Mucosa of stomach (tissue), 1 donor: ENCODE data around the gene A2ML1.
"Not testable (repeated sequence)": the region's sequence is repeated elsewhere in the genome, so short reads cannot be mapped to it uniquely, and the experiment has no call there.

Source experiments
- H3K27me3 ChIP-seq: one replicate; pipeline ENCODE4 v1.7.0; 2013; ENCODE audit warnings: mild to moderate bottlenecking, low read length; ENCODE audit not compliant: control insufficient read depth, insufficient read depth
- H3K36me3 ChIP-seq: one replicate; pipeline ENCODE4 v1.7.0; 2013; ENCODE audit warnings: low read length; ENCODE audit not compliant: control insufficient read depth, insufficient read depth
- H3K4me1 ChIP-seq: one replicate; pipeline ENCODE4 v1.7.0; 2013; ENCODE audit warnings: mild to moderate bottlenecking, low read length; ENCODE audit not compliant: control insufficient read depth, insufficient read depth
- H3K4me3 ChIP-seq: one replicate; pipeline ENCODE4 v1.7.0; 2013; ENCODE audit warnings: low read length
- H3K9ac ChIP-seq: one replicate; pipeline ENCODE4 v1.7.0; 2013; ENCODE audit warnings: mild to moderate bottlenecking, low read length, moderate library complexity
- H3K9me3 ChIP-seq: one replicate; pipeline ENCODE4 v1.7.0; 2013; ENCODE audit warnings: mild to moderate bottlenecking, low read length, moderate library complexity; ENCODE audit not compliant: control insufficient read depth
- donor health status: Pancreatic carcinoma.

The A2ML1 gene

GRCh38 chr12:8822298-8822697 lies at the start of gene A2ML1:
TSS of gene A2ML1 (plus strand) at chr12:8822621. CDS start at chr12:8822652, 31 bp downstream.
- Histone ChIP-seq H3K27me3 (no peaks in the 10 kb centered on the region), H3K9me3 (no peaks in the 10 kb centered on the region), H3K9ac (no peak within 1 kb of the TSS), H3K36me3 (no peaks in the 10 kb centered on the region), H3K4me1 (no peaks in the 10 kb centered on the region), H3K4me3 (no peak within 1 kb of the TSS)

- Histone ChIP-seq H3K36me3 (no peaks in the 10 kb centered on the region), H3K4me1 (no peaks in the 10 kb centered on the region), H3K9me3 (no peaks in the 10 kb centered on the region), H3K4me3 (no peak overlapping the region), H3K9ac (no peak overlapping the region), H3K27me3 (no peaks in the 10 kb centered on the region)
Observed at GRCh38 chr12:8773461-8773860, 49.0 kb upstream of the A2ML1 start.

- H3K4me1 ChIP-seq, result no peaks in the 10 kb centered on the region
- no peak overlapping the region for H3K9ac ChIP-seq
- H3K4me3 ChIP-seq, result no peak overlapping the region
Observed at GRCh38 chr12:8779281-8779680, 43.1 kb upstream of the A2ML1 start.

GRCh38 chr12:8779862-8780261 lies 42.6 kb upstream of the A2ML1 start:
- Histone ChIP-seq H3K4me3 (no peak overlapping the region), H3K4me1 (no peaks in the 10 kb centered on the region), H3K9me3 (no peaks in the 10 kb centered on the region), H3K27me3 (no peaks in the 10 kb centered on the region), H3K9ac (no peak overlapping the region), H3K36me3 (no peaks in the 10 kb centered on the region)

More at GRCh38 chr12:8779281-8779680, 43.1 kb upstream of the A2ML1 start:
- Histone ChIP-seq H3K9me3 (no peaks in the 10 kb centered on the region), H3K36me3 (no peaks in the 10 kb centered on the region), H3K27me3 (no peaks in the 10 kb centered on the region)

- no peaks in the 10 kb centered on the region for H3K4me1 ChIP-seq
- H3K4me3 ChIP-seq, result no peak overlapping the region
Observed at GRCh38 chr12:8780389-8780788, 42.0 kb upstream of the A2ML1 start.

GRCh38 chr12:8781381-8782127 lies 40.9 kb upstream of the A2ML1 start:
- Histone ChIP-seq H3K27me3 (no peaks in the 10 kb centered on the region), H3K9me3 (no peaks in the 10 kb centered on the region), H3K36me3 (no peaks in the 10 kb centered on the region), H3K9ac (no peak overlapping the region), H3K4me1 (no peaks in the 10 kb centered on the region), H3K4me3 (no peak overlapping the region)

More at GRCh38 chr12:8780389-8780788, 42.0 kb upstream of the A2ML1 start:
- Histone ChIP-seq H3K9me3 (no peaks in the 10 kb centered on the region), H3K36me3 (no peaks in the 10 kb centered on the region), H3K9ac (no peak overlapping the region), H3K27me3 (no peaks in the 10 kb centered on the region)

GRCh38 chr12:8784290-8784888 lies 38.0 kb upstream of the A2ML1 start:
- Histone ChIP-seq H3K9me3 (no peaks in the 10 kb centered on the region), H3K4me1 (no peaks in the 10 kb centered on the region), H3K4me3 (no peak overlapping the region), H3K27me3 (no peaks in the 10 kb centered on the region), H3K36me3 (no peaks in the 10 kb centered on the region), H3K9ac (no peak overlapping the region)

- H3K4me3 ChIP-seq, result no peak overlapping the region
- H3K9me3 ChIP-seq, result no peaks in the 10 kb centered on the region
- no peaks in the 10 kb centered on the region for H3K4me1 ChIP-seq
- no peaks in the 10 kb centered on the region for H3K36me3 ChIP-seq
- no peak overlapping the region for H3K9ac ChIP-seq
- H3K27me3 ChIP-seq, result no peaks in the 10 kb centered on the region
Observed at GRCh38 chr12:8785499-8785898, 36.9 kb upstream of the A2ML1 start.

- not testable (repeated sequence) for H3K9ac ChIP-seq, H3K4me3 ChIP-seq, H3K27me3 ChIP-seq, H3K9me3 ChIP-seq, H3K36me3 ChIP-seq, H3K4me1 ChIP-seq
Observed at GRCh38 chr12:8787206-8787605, 35.2 kb upstream of the A2ML1 start.

- H3K27me3 ChIP-seq, H3K4me1 ChIP-seq, H3K36me3 ChIP-seq, H3K9me3 ChIP-seq, H3K9ac ChIP-seq, H3K4me3 ChIP-seq: not testable (repeated sequence)
Observed at GRCh38 chr12:8788706-8789105, 33.7 kb upstream of the A2ML1 start.

GRCh38 chr12:8789341-8790013 lies 32.9 kb upstream of the A2ML1 start:
- not testable (repeated sequence) for H3K9ac ChIP-seq, H3K4me3 ChIP-seq, H3K9me3 ChIP-seq, H3K27me3 ChIP-seq, H3K36me3 ChIP-seq, H3K4me1 ChIP-seq

GRCh38 chr12:8793226-8793625 lies 29.2 kb upstream of the A2ML1 start:
- H3K9me3 ChIP-seq, H3K4me3 ChIP-seq, H3K27me3 ChIP-seq, H3K9ac ChIP-seq, H3K36me3 ChIP-seq, H3K4me1 ChIP-seq: not testable (repeated sequence)
